Left cardiac atrium (tissue), 4 donors: Measurements from ENCODE around the gene TBL1X. TPM values are rescaled to one million over a fixed set of nuclear protein-coding genes. Genes with fewer than 3 reads are reported as not detected.

Experiments used
- ATAC-seq, 2 donors: fragments of 200-7000 bp; cut with Tn5 transposase; one replicate each; pipeline ENCODE4 v1.9.1; 2020; ENCODE audit warnings: mild to moderate bottlenecking in 2 of 2, moderate library complexity in 2 of 2
- DNase-seq: peaks from one replicate; pipeline ENCODE4 v3.0.0-alpha.2; 2020
- intact Hi-C, 2 donors: fragments of 100-400 bp; cut with DNase I; formaldehyde crosslinking; loops; one replicate each; pipeline versions ENCODE4 v1.14.1 to v1.15.1; 2022 to 2023
- total RNA-seq, 2 donors: library from RNA; stranded (reverse); fragmentation: NEBNext Ultra II Directional; extraction: Animal tissue kit (Norgen Biotek cat#: 25700); gene quantifications; one replicate each; pipeline ENCODE4 v1.2.1, GENCODE V29; 2021
- donor health status: DM: no; HTN: yes; CAD: no.
- donor health status: DM: no; HTN: yes; CAD: no; lungs with severe emphysema.
- donor health status: DM: yes; HTN: yes; CAD: no.
- donor health status: Dilated cardiomyopathy.

The TBL1X gene
- total RNA-seq, 2 donors from 2014 or later: 9.4 to 16.7 TPM

DNA sequence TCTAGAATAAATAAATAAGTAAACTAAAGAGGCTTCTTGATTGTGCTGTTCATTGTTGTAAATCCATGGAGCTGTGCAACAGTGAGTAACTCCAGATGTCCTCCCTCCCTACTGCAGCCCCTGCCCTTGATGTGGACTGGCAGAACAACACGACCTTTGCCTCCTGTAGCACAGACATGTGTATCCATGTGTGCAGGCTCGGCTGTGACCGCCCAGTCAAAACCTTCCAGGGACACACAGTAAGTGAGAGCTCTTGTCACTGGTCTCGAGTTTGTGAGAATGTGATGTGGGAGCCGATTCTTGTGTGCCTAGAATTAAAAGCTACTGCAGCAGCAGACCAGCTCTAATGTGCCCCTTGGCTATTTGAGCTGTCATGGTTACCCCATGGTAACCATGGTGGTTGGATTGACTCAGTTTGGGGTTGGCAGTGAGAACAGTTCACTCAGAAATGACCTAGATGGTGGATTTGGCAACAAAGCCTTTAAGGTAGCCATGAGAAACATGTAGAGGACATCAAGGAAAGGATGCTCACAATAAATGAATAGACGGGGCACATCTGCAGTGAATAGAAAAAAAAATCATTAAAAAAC, 240.1 kb downstream of the TBL1X start:
- DNase-seq (no peak), ATAC-seq (no peak)
- intact Hi-C loops: no loop called here

DNA sequence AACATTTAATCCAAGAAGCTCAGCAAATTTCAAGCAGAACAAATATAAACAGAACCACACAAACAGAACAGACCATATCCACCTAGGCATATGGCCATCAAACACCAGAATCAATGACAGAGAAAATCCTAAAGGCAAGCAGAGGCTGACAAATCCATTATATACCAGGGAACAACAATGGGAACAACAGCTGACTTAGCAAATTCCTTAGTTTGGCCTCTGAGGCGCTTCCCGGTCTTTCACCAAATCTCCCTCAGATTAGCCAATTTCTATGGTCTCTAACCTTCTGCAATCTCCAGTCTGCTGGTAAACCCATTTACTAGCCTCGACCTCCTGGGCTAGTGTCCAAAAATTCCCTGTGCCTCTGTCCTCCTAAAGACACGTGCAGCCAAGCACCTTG, 241.6 kb downstream of the TBL1X start:
- intact Hi-C loops: no loop called here
- DNase-seq: no peak
- ATAC-seq: no peak

DNA sequence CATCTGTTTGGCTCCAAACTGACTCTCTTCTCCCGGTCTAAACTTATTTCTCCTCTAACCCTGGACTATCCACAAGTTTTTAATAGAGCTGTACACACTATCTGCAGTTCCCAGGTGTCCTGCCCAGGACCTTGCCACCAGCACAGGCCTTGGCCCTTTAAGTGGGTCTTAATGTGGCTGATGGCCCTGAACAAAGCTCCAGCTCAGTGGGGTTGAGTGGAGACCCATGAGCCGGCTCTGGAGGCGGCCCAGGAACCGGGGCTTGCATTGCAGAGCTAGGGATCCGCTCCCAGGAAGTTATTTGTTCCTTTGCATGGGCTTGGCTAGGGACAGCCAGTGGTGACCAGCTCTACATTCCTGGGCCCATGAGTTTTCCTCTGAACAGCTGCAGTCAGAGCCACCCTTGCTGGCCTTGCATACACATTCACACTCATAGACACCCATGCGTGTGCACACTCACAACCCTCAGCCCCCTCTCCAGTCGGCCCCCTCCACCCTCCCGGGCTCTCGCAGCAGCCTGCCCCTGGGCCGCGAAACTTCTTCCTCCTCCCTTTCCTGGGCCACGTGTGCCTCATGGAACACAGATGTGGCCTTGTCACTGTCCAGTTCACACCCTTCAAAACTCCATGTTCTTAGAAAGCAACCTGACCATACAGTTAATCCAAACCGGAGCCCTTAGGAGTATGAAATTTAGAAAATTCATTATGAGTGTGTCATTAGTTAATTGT, 242.6 kb downstream of the TBL1X start:
- intact Hi-C loops: no loop called here
- no peak for ATAC-seq
- DNase-seq: no peak

DNA sequence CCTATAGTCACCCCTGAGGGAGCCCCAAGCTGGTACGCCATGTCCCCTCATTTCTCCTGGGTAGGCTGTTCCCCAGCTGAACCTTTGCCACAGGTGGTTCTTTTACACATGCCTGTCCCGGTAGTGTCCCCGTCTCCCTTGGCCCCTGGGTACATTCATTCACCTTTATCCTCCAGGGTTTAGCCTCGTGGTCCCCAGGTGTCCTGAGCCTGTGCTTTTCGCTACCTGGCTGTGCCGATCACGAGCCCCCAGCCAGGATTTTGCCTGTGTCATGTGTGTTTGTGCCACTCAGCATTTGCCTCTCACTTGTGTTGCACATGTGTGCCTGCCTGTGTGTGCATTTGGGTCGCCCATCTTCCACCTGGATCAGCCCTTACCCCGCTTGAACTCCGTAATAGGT, 243.2 kb downstream of the TBL1X start:
- DNase-seq: no peak
- ATAC-seq: no peak
- intact Hi-C loops: no loop called here

DNA sequence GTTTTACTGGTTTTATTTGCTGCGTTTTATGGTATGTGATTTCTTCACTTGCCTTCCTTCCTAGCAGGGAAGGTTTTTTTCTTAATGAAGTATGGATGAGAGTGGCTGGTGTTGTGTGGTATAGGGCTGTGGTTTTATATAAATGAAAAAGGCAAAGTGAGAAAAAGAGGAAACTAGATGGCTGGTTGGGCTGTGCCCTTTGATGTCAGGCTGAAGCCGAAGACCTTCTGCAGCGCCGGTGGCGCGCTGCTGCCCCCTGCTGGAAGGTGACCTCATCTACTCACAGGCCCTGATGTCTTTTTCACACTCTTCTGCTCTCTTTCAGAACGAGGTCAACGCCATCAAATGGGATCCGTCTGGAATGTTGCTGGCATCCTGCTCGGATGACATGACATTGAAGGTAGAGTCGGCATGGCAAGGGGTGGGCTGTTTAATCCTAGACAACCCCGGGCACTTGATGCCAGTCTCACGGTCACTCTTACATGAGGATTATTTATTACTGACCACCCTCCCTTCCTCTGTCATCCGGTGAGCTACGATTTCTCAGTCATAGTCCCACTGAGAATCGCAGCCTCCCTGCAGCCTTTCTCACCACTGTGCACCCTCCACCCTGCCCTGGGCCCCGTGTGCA, 244.2 kb downstream of the TBL1X start:
- DNase-seq (peak; percentile 75), ATAC-seq (peak; percentile 73 to 87)
- intact Hi-C loops: no loop called here

DNA sequence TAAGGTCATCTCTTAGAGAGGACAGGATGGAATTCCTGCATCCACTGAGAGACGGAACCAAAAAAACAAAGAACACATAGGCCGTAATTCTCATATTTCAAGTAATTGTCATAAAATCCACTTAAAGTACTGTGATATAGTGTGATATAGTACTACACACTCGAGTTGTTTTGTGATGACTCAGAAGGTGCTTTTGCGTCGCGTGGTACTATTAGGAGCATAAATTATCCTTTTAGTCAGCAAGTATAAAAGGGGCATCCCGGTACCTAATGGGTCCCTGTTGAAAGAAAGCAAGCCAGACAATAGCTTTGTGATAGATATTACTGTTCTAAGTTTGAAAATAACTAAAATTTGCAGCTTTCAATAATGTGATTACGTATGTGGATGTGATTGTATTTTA, 245.5 kb downstream of the TBL1X start:
- ATAC-seq (no peak), DNase-seq (no peak)
- intact Hi-C loops: no loop called here

DNA sequence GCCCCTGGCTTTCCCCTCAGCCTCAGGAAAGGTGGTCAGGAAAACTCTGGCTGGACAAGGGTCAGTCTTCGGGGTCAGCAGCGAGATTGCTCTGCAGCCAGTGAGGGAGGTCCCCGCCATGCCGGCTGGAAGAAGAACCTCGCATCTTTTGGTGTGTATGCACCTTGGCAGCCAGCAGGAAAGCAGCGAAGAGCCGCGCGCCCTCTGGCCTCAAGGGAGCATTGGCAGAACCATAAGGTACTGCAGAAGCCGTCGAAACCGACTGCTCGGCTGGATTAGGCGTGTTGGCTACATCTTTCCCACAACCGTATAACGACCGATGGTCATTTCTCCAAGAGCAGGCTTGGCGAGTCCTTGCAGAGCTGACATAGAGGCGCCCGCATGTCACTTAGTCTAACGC, 252.5 kb downstream of the TBL1X start:
- ATAC-seq (no peak), DNase-seq (no peak)
- intact Hi-C loops: no loop called here

DNA sequence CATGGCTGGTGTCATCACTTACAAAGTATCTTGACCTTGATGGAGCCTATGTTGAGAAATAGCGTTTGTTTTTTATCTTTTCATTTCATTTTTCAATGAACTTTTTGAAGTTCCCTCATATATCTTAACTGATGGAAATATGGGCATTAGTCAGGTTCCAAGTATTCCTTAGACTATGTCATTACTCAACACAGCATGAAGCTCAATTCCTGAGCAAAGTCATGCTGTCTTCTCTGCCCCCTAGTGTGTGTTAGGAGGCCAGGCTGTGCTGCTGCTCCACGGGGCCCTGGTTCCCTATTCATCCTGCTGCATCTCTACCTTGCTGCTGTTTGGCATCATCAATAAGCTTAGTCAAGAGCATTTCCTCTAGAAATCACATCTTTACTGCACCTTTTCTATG, 259.9 kb downstream of the TBL1X start:
- no peak for DNase-seq
- intact Hi-C loops: no loop called here
- no peak for ATAC-seq

DNA sequence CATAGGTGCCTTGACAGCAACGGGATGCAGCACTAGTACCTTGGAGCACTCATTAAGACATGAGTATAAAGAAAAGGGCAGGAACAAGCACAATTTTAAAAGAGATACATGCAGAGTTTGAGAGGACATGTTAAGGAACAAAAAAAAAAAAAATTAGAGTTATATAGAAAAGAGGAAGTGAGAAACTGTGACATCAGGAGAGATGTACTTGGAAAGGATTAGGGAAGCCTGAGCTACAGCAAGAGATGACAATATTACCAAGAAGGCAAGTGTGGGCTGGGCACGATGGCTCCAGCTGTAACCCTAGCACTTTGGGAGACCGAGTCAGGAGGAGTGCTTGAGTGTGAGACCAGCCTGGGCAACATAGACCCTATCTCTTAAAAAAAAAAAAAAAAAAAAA, 263.4 kb downstream of the TBL1X start:
- no peak for DNase-seq
- ATAC-seq: no peak
- intact Hi-C loops: no loop called here

DNA sequence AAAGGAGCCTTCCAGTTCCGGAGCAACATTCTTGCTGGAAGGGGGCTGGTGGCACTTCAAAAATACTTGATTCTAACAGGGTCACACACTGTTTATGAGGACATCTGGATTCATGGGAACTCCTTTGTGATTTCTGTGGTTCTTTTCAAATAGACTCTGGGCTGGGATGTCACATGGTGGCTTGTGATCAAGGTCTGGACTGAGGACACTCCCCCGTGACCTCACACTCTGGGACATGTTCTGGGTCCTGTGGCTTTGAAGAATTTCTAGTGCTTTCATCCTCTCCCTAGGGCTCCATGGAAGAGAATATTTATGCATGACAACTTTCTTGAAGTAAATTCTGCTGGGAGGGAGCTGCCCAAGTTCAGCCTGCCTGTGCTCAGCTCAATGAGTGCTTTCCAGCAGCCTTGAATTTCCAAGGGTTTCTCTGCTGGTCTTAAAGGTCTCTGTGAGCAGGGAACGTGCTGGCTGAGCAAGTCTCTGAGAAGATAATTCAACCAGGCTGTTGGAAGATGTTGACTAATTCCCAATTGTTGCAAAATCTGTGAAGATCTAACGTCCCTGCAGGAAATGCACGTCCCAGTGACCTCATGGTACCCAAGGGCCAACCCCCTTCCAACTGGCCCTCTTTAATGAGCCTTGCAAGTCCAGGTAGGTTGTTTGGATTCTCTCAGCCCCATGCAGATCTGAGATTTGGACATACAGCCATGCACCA, 264.5 kb downstream of the TBL1X start:
- intact Hi-C loops: no loop called here
- ATAC-seq (no peak), DNase-seq (no peak)

DNA sequence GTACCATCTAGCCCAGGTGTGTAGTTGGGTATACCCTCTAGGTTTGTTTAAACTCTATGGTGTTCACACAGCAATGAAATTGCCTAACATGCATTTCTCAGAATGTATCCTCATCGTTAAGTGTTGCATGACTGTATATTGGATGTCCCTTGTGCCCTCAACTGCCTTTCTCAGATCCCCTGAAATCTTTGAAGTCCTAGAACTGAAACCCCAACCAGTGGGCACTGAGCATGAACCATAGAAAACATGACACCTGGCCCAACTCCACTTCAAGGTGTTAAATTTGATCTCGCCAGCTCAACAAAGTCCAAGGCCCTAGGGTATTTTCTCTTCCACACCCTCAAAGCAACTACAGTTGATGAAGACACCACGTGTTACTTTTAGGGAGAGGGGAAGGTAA, 265.2 kb downstream of the TBL1X start:
- DNase-seq (no peak), ATAC-seq (no peak)
- intact Hi-C loops: no loop called here

DNA sequence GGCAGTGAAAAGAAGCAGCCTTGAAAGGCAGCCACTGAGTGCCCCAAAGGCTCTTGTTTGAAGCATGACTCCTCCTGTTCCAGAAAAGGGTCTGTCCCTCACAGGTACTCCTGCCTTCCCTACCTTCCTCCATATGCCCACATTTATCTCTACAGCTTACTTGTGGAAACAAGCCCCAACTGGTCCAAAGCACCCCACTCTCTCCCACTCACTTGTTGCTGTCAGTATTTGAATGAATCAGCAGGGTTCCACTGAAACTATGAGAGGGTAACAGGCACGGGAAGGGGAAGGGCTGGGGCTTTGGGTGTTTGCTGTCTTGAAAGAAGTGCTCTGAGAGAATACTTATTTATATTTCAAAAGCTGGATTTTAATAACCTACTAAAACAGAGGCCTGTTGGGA, 265.9 kb downstream of the TBL1X start:
- intact Hi-C loops: no loop called here
- no peak for DNase-seq
- ATAC-seq: no peak

DNA sequence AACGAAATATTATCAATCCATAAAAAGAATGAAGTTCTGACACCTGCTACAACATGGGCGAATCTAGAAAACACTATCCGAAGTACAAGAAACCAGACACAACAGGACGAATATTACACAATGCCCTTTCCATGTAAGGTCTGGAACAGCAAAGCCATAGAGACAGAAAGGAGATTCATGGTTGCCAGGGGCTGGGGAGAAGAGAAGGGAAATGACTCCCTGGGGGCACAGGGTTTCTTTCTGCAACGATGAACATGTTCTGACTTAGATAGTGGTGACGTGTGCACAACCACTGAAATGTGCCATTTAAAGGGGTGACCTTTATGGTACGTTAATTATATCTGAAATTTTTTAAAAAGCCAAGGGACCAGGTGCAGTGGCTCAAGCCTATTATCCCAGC, 272.5 kb downstream of the TBL1X start:
- intact Hi-C loops: no loop called here
- DNase-seq: no peak
- ATAC-seq: no peak

DNA sequence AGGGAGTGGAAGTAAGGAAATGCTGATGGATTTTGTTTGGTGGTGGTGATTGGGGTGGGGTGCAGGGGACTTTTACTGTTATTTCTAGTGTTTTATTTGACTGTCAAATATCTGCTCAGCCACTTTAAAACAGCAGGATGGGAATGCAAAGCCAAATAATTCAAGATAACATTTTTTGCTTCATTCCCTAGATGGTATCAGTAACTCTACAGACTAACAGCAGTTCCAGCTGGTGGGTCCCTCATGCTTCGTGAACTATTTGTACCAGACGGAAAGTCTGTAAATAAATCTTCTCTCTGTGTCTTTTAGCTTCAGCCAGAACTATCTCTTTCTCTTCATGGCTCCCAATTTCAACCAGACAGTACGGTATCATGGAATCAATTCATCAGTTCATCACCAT, 273.3 kb downstream of the TBL1X start:
- intact Hi-C loops: no loop called here
- no peak for DNase-seq
- ATAC-seq: no peak

DNA sequence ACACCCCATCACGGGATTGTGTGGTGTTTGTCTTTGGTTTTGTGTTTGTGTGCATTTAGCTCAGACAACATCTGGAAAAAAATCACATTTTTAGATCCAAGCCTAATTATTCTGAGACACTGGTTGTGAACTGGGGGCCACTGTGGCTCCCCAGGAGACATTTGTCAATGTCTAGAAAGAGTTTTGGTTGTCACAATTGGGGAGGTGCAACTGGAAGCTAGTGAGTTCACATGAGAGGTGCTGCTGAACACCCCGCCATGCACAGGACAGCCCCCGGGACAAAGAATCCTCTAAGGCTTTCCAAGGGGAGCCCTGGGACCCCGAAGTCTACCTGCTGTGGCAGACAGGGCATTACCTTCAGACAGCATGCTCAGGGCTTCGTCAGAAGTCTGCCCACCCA, 274.3 kb downstream of the TBL1X start:
- DNase-seq (no peak), ATAC-seq (no peak)
- intact Hi-C loops: no loop called here

DNA sequence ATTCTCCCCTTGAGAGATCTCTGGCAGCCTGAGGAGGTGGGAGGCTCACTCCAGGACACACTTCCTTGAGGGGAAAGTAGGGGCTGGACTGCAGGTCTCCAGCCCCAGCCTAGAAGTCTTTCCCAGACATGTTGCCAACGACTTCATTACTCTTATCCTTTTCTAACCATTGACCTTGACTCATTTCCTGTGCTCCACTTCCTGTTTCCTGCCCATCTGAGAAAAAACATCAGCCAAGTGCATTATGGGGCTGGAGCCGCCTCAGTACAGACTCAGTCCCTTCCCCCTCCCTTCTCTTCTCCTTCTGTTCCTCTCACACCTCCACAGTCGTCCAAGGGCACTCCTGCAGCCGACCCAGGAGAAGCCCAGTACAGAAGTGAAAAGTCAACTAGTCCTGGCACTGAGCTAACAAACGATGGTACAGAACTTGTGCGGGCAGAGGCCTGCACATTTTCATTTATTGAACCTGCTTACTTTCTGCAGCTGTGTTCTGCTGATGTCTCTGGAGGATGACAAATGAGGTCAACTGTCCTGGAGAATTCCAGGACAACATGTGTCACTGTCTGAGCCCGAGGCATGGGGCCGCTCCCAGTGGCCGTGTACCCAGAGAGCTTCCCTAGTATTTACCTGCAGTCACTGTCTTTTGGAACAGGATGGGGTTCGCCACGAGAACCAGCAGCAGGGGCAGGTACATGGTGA, 280.7 kb downstream of the TBL1X start:
- intact Hi-C loops: no loop called here
- DNase-seq (no peak), ATAC-seq (peak; percentile 23 to 73)

DNA sequence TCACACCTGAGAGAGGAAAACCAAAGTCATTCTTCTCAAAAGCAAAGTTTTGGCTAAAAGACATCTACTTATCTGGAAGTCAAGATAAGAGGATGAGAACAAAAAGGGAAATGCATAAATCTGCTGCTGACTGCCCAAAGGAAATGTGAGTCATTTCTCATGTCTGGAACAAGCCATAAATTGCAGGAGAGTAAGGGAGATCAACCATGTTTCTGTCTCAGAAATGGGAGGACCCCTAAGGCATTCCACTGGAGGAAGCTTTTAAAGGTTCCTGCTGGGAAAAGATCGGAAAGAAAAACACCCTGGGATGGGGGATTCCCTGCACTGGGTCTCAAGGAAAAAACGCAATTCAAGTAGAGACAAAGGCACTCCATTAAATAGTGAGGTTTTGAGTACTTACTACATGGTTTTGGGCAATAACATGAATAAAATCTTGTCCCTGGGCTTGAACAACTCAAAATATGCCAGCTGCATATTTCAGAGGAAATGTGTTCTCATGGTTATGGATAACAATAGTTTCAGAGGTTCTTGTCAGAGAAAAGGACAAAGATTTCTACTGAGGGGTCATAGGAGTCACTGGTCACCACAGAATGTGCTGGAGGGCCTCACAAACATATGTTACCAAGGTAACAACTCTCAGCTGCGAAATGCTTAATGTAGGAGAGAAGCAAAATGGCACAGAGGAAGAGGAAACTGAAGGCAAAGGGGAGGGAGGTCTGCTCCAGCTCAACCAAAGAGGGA, 281.5 kb downstream of the TBL1X start:
- intact Hi-C loops: no loop called here
- DNase-seq (no peak), ATAC-seq (peak in 1 of 2 donors; percentile 70)

DNA sequence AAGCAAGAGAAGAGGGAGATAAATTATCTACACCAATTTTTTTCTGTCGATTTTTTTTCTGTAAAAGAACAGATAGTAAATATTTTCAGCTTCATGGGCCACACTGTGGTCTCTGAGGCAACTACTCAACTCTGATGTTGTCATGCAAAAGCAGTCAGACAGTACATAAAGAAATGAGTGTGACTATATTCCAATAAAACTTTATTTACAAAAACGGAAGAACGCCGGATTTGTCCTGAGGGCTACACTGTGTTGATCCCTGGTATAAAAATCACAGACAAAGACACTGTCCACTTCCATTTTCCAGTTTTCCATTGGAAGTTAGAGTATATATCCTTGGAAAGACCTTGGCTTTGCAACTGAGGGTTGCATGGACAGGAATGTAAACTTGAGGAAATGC, 282.8 kb downstream of the TBL1X start:
- no peak for ATAC-seq
- no peak for DNase-seq
- intact Hi-C loops: no loop called here

DNA sequence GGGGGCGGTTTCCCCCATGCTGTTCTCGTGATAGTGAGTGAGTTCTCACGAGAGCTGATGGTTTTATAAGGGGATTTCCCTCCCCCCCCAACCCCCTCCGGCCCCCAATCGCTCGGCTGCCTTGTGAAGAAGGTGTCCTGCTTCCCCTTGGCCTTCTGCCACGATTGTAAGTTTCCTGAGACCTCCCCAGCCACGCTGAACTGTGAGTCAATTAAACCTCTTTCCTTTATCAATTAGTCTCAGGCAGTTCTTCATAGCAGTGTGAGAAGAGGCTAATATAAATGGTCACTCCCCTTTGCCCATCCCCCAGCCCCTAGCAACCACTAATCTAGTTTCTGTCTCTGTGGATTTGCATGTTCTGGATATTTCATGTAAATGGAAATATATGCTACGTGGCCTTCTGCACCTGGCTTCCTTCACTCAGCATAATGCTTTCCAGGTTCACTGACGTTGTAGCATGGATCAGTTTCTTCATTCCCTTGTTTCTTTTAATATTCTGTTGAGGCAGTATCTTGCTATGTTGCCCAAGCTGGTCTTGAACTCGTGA, 284.4 kb downstream of the TBL1X start:
- DNase-seq (no peak), ATAC-seq (no peak)
- intact Hi-C loops: no loop called here
